HFFc6 (cell line): ENCODE results near the gene AUH. TPM values are rescaled to one million over a fixed set of nuclear protein-coding genes. Genes with fewer than 3 reads are reported as not detected.

Source experiments
- DNase-seq: peaks from one replicate; pipeline ENCODE4 v3.0.0-alpha.2; 2018
- H3K27ac Mint-ChIP-seq: 2 replicates; pipeline ENCODE4 v1.8.0; 2020; ENCODE audit warnings: mild to moderate bottlenecking, mixed read lengths
- H3K27me3 Mint-ChIP-seq: 2 replicates; pipeline ENCODE4 v1.8.0; 2021; ENCODE audit warnings: mild to moderate bottlenecking, moderate library complexity, mixed read lengths; ENCODE audit not compliant: insufficient read depth
- H3K36me3 Mint-ChIP-seq: 2 replicates; pipeline ENCODE4 v1.8.0; 2021; ENCODE audit warnings: low read depth, mixed read lengths
- H3K4me1 Mint-ChIP-seq: 2 replicates; pipeline ENCODE4 v1.8.0; 2020; ENCODE audit warnings: low read depth, mixed read lengths
- H3K4me3 Mint-ChIP-seq: 2 replicates; pipeline ENCODE4 v1.8.0; 2020; ENCODE audit warnings: mild to moderate bottlenecking, moderate library complexity, mixed read lengths
- H3K9me3 Mint-ChIP-seq: 2 replicates; pipeline ENCODE4 v1.8.0; 2020; ENCODE audit warnings: mild to moderate bottlenecking, mixed read lengths
- CTCF ChIP-seq: fragments of 200-600 bp; sonication (generic); IDR thresholded peaks from 2 replicates; pipeline ENCODE4 v1.5.0; 2021; ENCODE audit warnings: antibody characterized with exemption, mild to moderate bottlenecking
- total RNA-seq, 6 experiments: library from RNA; stranded (reverse); fragmentation: NEBNext Ultra II Directional; extraction: Animal tissue kit (Norgen Biotek cat#: 25700); gene quantifications; 2 replicates in 1 of 6; 3 replicates in 5 of 6; pipeline ENCODE4 v1.2.3, GENCODE V29; 2021

Gene AUH
- total RNA-seq, 6 experiments from 2014 or later: 9.8 to 11.3 (median 10.6) TPM

- peaks cover 14% of the 10 kb centered on the region for H3K36me3 Mint-ChIP-seq
- H3K4me3 Mint-ChIP-seq: no peak overlapping the region
- H3K27me3 Mint-ChIP-seq: no peaks in the 10 kb centered on the region
- no peak for DNase-seq
- H3K4me1 Mint-ChIP-seq: peaks cover 33% of the 10 kb centered on the region
- no peak for TF ChIP-seq CTCF
- 0 out of 2 replicates have a peak overlapping the region, but pooled peaks have one; percentile 36 for H3K27ac Mint-ChIP-seq
- peaks cover 9% of the 10 kb centered on the region for H3K9me3 Mint-ChIP-seq
Observed at GRCh38 chr9:91177081-91177480, 184.6 kb downstream of the AUH start.

DNA sequence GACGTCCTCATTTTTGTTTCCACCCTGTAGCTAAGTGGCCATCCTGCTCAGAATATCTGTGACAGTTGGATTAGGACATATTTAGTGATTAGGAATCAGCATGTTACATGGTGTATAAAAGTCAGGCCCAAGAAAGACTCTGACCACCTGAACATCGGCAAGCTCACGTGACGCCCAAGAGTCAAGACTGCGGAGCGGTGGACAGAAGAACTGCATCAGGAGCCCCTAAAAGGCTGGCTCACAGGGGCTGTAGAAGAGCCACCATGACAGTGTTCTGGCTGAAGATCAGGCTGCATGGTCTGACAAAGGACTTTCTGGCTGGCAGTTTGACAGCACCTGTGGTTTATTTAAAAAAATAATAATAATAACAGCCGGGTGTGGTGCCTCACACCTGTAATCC is 185.3 kb downstream of the AUH start:
- no peak for DNase-seq
- no peak for TF ChIP-seq CTCF
- Mint-ChIP-seq H3K27ac (no peak overlapping the region), H3K4me1 (peaks cover 33% of the 10 kb centered on the region), H3K9me3 (peaks cover 16% of the 10 kb centered on the region), H3K4me3 (no peak overlapping the region), H3K27me3 (no peaks in the 10 kb centered on the region), H3K36me3 (peaks cover 20% of the 10 kb centered on the region)

DNA sequence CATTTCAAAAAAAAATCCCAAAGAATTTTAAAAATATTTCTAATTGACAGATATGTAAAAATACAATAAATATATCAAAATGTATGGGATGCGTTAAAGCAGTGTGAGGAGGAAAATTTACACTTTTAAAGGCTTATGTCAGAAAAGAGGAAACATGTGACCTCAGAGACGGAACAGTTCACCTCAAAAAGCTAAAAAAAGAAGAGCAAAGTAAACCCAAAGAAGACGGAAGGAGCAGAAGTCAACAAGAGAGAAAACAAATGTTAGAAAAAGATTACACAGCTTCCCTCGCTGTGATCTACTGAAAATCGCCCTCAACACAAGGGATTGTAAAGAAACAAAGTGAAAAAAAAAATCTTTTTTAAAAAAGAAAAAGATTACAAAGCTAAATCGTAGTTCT is 186.9 kb downstream of the AUH start:
- H3K27me3 Mint-ChIP-seq: no peaks in the 10 kb centered on the region
- H3K9me3 Mint-ChIP-seq: peaks cover 24% of the 10 kb centered on the region
- peaks cover 26% of the 10 kb centered on the region for H3K4me1 Mint-ChIP-seq
- H3K4me3 Mint-ChIP-seq: no peak overlapping the region
- no peak for TF ChIP-seq CTCF
- no peak overlapping the region for H3K27ac Mint-ChIP-seq
- peaks cover 29% of the 10 kb centered on the region for H3K36me3 Mint-ChIP-seq
- DNase-seq: no peak

GRCh38 chr9:91172329-91172728 is 189.4 kb downstream of the AUH start:
- peaks cover 23% of the 10 kb centered on the region for H3K9me3 Mint-ChIP-seq
- H3K36me3 Mint-ChIP-seq: peaks cover 26% of the 10 kb centered on the region
- H3K27me3 Mint-ChIP-seq: no peaks in the 10 kb centered on the region
- no peak overlapping the region for H3K27ac Mint-ChIP-seq
- H3K4me1 Mint-ChIP-seq: peaks cover 5% of the 10 kb centered on the region
- no peak for TF ChIP-seq CTCF
- no peak overlapping the region for H3K4me3 Mint-ChIP-seq
- DNase-seq: no peak

DNA sequence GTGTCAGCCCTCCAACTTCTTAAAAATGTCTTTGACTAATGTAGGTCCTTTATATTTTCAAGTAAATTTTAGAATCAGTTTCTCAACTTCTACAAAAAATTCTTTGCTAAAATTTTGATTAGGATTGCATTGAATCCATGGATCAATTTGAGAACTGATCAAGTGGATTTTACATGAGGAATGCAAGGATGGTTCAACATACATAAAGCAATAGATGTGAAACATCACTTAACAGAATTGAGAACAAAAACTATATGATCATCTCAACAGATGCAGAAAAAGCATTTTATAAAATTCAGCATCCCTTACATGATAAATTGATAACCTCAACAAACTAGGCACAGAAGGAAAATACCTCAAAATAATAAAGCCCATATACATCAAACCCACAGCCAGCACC is 190.8 kb downstream of the AUH start:
- no peaks in the 10 kb centered on the region for H3K27me3 Mint-ChIP-seq

More for the DNA sequence above, 190.8 kb downstream of the AUH start:
- peaks cover 10% of the 10 kb centered on the region for H3K4me1 Mint-ChIP-seq
- no peak for TF ChIP-seq CTCF
- no peak overlapping the region for H3K27ac Mint-ChIP-seq
- no peak overlapping the region for H3K4me3 Mint-ChIP-seq
- peaks cover 23% of the 10 kb centered on the region for H3K9me3 Mint-ChIP-seq
- DNase-seq: no peak
- peaks cover 26% of the 10 kb centered on the region for H3K36me3 Mint-ChIP-seq
